ENCODE measurements around the gene CCDC171. TPM values are rescaled to one million over a fixed set of nuclear protein-coding genes. Genes with fewer than 3 reads are reported as not detected.

CCDC171 gene
- total and polyA plus RNA-seq, 2 of the 13 experiments (the other 11 are each of a cell fraction or from before 2014, with no cell fraction given), result 0.95 to 2.5 TPM

- TF ChIP-seq ZSCAN5A (CRISPR knock-in tag; IDR thresholded peaks at IDR 0.05; ENCODE audit: borderline replicate concordance) (no peak), MED8 (CRISPR knock-in tag; IDR thresholded peaks at IDR 0.05; ENCODE audit: insufficient replicate concordance) (peak; percentile 36), EZH2 (conservative IDR thresholded peaks at IDR 0.05; ENCODE audit: low read depth, low read length) (no peak), NCOA1 (CRISPR knock-in tag; IDR thresholded peaks at IDR 0.05) (no peak), KLF11 (CRISPR knock-in tag; IDR thresholded peaks at IDR 0.05) (no peak), ZNF432 (CRISPR knock-in tag; IDR thresholded peaks at IDR 0.05; ENCODE audit: borderline replicate concordance) (no peak), ZSCAN25 (CRISPR knock-in tag; IDR thresholded peaks at IDR 0.05) (no peak), ZNF510 (CRISPR knock-in tag; IDR thresholded peaks at IDR 0.05; ENCODE audit: low read depth) (no peak), HOXD1 (CRISPR knock-in tag; IDR thresholded peaks at IDR 0.05) (no peak), PITX1 (CRISPR knock-in tag; IDR thresholded peaks at IDR 0.05) (peak; percentile 38; the same call in 1 of the 2 replicates), ZHX2 (IDR thresholded peaks at IDR 0.05; ENCODE audit: low read depth) (0 out of 2 replicates have a peak, but pooled peaks have one; percentile 29), ZHX2 (CRISPR knock-in tag; IDR thresholded peaks at IDR 0.05; ENCODE audit: borderline replicate concordance) (no peak), ZNF7 (CRISPR knock-in tag; IDR thresholded peaks at IDR 0.05) (no peak), GFI1 (CRISPR knock-in tag; IDR thresholded peaks at IDR 0.05; ENCODE audit: borderline replicate concordance) (peak; percentile 68; the same call in 1 of the 2 replicates), ZNF276 (CRISPR knock-in tag; IDR thresholded peaks at IDR 0.05; ENCODE audit: low read depth) (peak; percentile 76; the same call in 1 of the 2 replicates), MTERF4 (CRISPR knock-in tag; IDR thresholded peaks at IDR 0.05) (0 out of 2 replicates have a peak, but pooled peaks have one; percentile 34), MYNN (CRISPR knock-in tag; IDR thresholded peaks at IDR 0.05; ENCODE audit: low read depth) (no peak), HNRNPH1 (optimal IDR thresholded peaks at IDR 0.05; ENCODE audit: low read depth, low read length) (no peak)
Measured at GRCh38 chr9:15510789-15511575, 41.9 kb upstream of the CCDC171 start, which contains the start of gene PSIP1 (continued).

Data from HepG2 (cell line).